H9 (cell line): ENCODE measurements around the gene TMEM184A. TPM values are rescaled to one million over a fixed set of nuclear protein-coding genes. Genes with fewer than 3 reads are reported as not detected.

ENCODE experiments used
- DNase-seq: peaks from one replicate; pipeline ENCODE4 v3.0.0-alpha.2; 2017
- H2AFZ ChIP-seq: one replicate; pipeline ENCODE4 v1.6.1; 2013; ENCODE audit warnings: mild to moderate bottlenecking, low read length, control low read depth, moderate library complexity
- H2AK5ac ChIP-seq: 2 replicates; pipeline ENCODE4 v1.6.1; 2013; ENCODE audit warnings: low read length, control low read depth, mixed read lengths; ENCODE audit not compliant: insufficient read length
- H2BK120ac ChIP-seq: one replicate; pipeline ENCODE4 v1.6.1; 2013; ENCODE audit warnings: low read depth, mild to moderate bottlenecking, low read length, control low read depth, inconsistent platforms; ENCODE audit not compliant: poor library complexity, severe bottlenecking
- H2BK12ac ChIP-seq: 2 replicates; pipeline ENCODE4 v1.6.1; 2013; ENCODE audit warnings: low read length, control low read depth, mixed read lengths, low read depth; ENCODE audit not compliant: insufficient read length
- H2BK15ac ChIP-seq: 2 replicates; pipeline ENCODE4 v1.6.1; 2013; ENCODE audit warnings: low read depth, low read length, control low read depth
- H2BK20ac ChIP-seq: one replicate; pipeline ENCODE4 v1.6.1; 2013; ENCODE audit warnings: low read depth, mild to moderate bottlenecking, low read length, control low read depth, inconsistent platforms; ENCODE audit not compliant: poor library complexity, severe bottlenecking
- H2BK5ac ChIP-seq: 2 replicates; pipeline ENCODE4 v1.6.1; 2013; ENCODE audit warnings: low read length, control low read depth, mixed read lengths; ENCODE audit not compliant: insufficient read length
- H3K14ac ChIP-seq: 2 replicates; pipeline ENCODE4 v1.6.1; 2013; ENCODE audit warnings: low read length, control low read depth; ENCODE audit not compliant: insufficient read depth
- H3K18ac ChIP-seq: 2 replicates; pipeline ENCODE4 v1.6.1; 2013; ENCODE audit warnings: low read depth, mild to moderate bottlenecking, mixed read lengths, low read length, control low read depth; ENCODE audit not compliant: insufficient read length
- H3K23ac ChIP-seq: 2 replicates; pipeline ENCODE4 v1.6.1; 2013; ENCODE audit warnings: low read length, control low read depth, mixed read lengths, low read depth; ENCODE audit not compliant: insufficient read length
- H3K23me2 ChIP-seq: 2 replicates; pipeline ENCODE4 v1.6.1; 2013; ENCODE audit warnings: low read depth, mild to moderate bottlenecking, mixed read lengths, low read length, control low read depth; ENCODE audit not compliant: insufficient read length, poor library complexity, severe bottlenecking
- H3K27ac ChIP-seq: 2 replicates; pipeline ENCODE4 v1.5.1; 2013; ENCODE audit warnings: low read length, control low read depth, mixed read lengths, low read depth; ENCODE audit not compliant: insufficient read length
- H3K27me3 ChIP-seq: 2 replicates; pipeline ENCODE4 v1.6.1; 2013; ENCODE audit warnings: low read length, control low read depth, inconsistent platforms; ENCODE audit not compliant: insufficient read depth
- H3K4ac ChIP-seq: 2 replicates; pipeline ENCODE4 v1.6.1; 2013; ENCODE audit warnings: low read depth, mild to moderate bottlenecking, control low read depth, inconsistent platforms, low read length, moderate library complexity
- H3K4me1 ChIP-seq: 2 replicates; pipeline ENCODE4 v1.6.1; 2013; ENCODE audit warnings: low read length, control low read depth, inconsistent platforms; ENCODE audit not compliant: insufficient read depth
- H3K4me2 ChIP-seq: 2 replicates; pipeline ENCODE4 v1.6.1; 2013; ENCODE audit warnings: low read length, control low read depth, mixed read lengths; ENCODE audit not compliant: insufficient read length, insufficient read depth
- H3K56ac ChIP-seq: 2 replicates; pipeline ENCODE4 v1.6.1; 2013; ENCODE audit warnings: low read depth, mild to moderate bottlenecking, mixed read lengths, low read length, control low read depth; ENCODE audit not compliant: insufficient read length
- H3K79me1 ChIP-seq: 2 replicates; pipeline ENCODE4 v1.6.1; 2013; ENCODE audit warnings: low read depth, mild to moderate bottlenecking, moderate library complexity, low read length, control low read depth, inconsistent platforms; ENCODE audit not compliant: insufficient read depth, poor library complexity, severe bottlenecking
- H3K79me2 ChIP-seq: 2 replicates; pipeline ENCODE4 v1.6.1; 2013; ENCODE audit warnings: low read length, control low read depth, inconsistent platforms; ENCODE audit not compliant: insufficient read depth
- H3K9ac ChIP-seq: 2 replicates; pipeline ENCODE4 v1.6.1; 2013; ENCODE audit warnings: low read length, control low read depth, mixed read lengths; ENCODE audit not compliant: insufficient read length; ENCODE audit errors: extremely low read depth
- H3K9me3 ChIP-seq: one replicate; pipeline ENCODE4 v1.6.1; 2013; ENCODE audit warnings: low read depth, low read length, inconsistent platforms; ENCODE audit not compliant: control insufficient read depth
- H3T11ph ChIP-seq: one replicate; pipeline ENCODE4 v1.6.1; 2013; ENCODE audit warnings: mild to moderate bottlenecking, low read length, control low read depth, inconsistent platforms
- H4K20me1 ChIP-seq: one replicate; pipeline ENCODE4 v1.6.1; 2013; ENCODE audit not compliant: control insufficient read depth, insufficient read length, insufficient read depth
- H4K5ac ChIP-seq: 2 replicates; pipeline ENCODE4 v1.6.1; 2013; ENCODE audit warnings: low read depth, mild to moderate bottlenecking, mixed read lengths, low read length, control low read depth; ENCODE audit not compliant: insufficient read length
- H4K8ac ChIP-seq: replicated peaks from 2 replicates; pipeline ENCODE4 v1.6.1; 2013; ENCODE audit warnings: low read length, control low read depth, mixed read lengths, low read depth; ENCODE audit not compliant: insufficient read length
- H4K91ac ChIP-seq: 2 replicates; pipeline ENCODE4 v1.6.1; 2013; ENCODE audit warnings: low read depth, mild to moderate bottlenecking, moderate library complexity, mixed read lengths, low read length, control low read depth; ENCODE audit not compliant: insufficient read length
- H3K27ac Mint-ChIP-seq, 3 experiments: 2 replicates in 2 of 3; 3 replicates in 1 of 3; pipeline ENCODE4 v1.8.0; 2020 to 2021; ENCODE audit warnings: mixed read lengths in 3 of 3, mild to moderate bottlenecking in 1 of 3, moderate library complexity in 1 of 3
- H3K27me3 Mint-ChIP-seq: 2 replicates; pipeline ENCODE4 v1.8.0; 2021; ENCODE audit warnings: low read depth, mild to moderate bottlenecking, moderate library complexity, mixed read lengths
- H3K36me3 Mint-ChIP-seq, 3 experiments: 2 replicates in 2 of 3; 3 replicates in 1 of 3; pipeline ENCODE4 v1.8.0; 2020 to 2021; ENCODE audit warnings: low read depth in 3 of 3, mixed read lengths in 3 of 3; ENCODE audit not compliant: insufficient read depth in 1 of 3
- H3K4me1 Mint-ChIP-seq, 2 experiments: 2 replicates each; pipeline ENCODE4 v1.8.0; 2020; ENCODE audit warnings: mixed read lengths in 2 of 2
- H3K4me3 Mint-ChIP-seq, 2 experiments: 2 replicates in 1 of 2; 3 replicates in 1 of 2; pipeline ENCODE4 v1.8.0; 2020 to 2021; ENCODE audit warnings: mild to moderate bottlenecking in 2 of 2, mixed read lengths in 2 of 2, moderate library complexity in 1 of 2
- H3K9me3 Mint-ChIP-seq, 2 experiments: 2 replicates in 1 of 2; 3 replicates in 1 of 2; pipeline ENCODE4 v1.8.0; 2020; ENCODE audit warnings: mild to moderate bottlenecking in 2 of 2, mixed read lengths in 2 of 2, moderate library complexity in 1 of 2
- WGBS: extraction: QIAGEN DNeasy Blood & Tissue Kit; methylation state at CpG from one replicate; pipeline ENCODE4 v1.1.7; 2013; ENCODE audit warnings: missing lambda C conversion rate, low lambda C conversion rate, mixed read lengths; ENCODE audit not compliant: insufficient read length; ENCODE audit errors: extremely low coverage; 5-methylcytosine and 5-hydroxymethylcytosine counted together
- total RNA-seq: library from RNA; stranded (reverse); gene quantifications from 2 replicates; pipeline ENCODE4 v1.2.1, GENCODE V29; 2021
- TF ChIP-seq, protein P1 (sequence below): fragments of 200-600 bp; sonication (generic); conservative IDR thresholded peaks from 3 replicates; pipeline ENCODE4 v1.8.0; 2021; ENCODE audit warnings: antibody characterized with exemption, mild to moderate bottlenecking

The TMEM184A gene
- total RNA-seq, 1 experiment from 2014 or later = 1.3 TPM

DNA sequence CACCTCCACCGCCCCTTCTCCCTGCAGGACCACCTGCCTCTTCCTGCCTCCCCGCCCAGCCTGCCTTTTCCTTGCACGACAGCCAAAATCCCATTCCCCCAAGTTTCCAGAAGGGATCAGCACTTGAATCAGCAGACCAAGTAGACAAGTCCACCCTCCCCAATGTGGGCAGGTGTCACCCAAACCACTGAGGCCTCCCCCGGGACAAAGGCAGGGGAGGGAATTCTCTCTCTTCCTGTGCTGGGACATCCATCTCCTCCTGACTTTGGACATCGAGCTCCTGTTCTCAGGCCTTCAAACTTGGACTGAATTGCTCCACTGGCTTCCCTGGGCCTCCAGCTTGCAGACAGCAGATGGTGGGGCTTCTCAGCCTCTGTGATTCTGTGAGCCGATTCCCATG is 35.4 kb upstream of the TMEM184A start:
- H4K5ac ChIP-seq = no peak overlapping the region
- H3K4me1 ChIP-seq = no peaks in the 10 kb centered on the region
- H3K9ac ChIP-seq = no peak overlapping the region
- no peaks in the 10 kb centered on the region for H3K27me3 ChIP-seq
- H3K56ac ChIP-seq = no peak overlapping the region
- no peak overlapping the region for H2BK15ac ChIP-seq
- H2BK20ac ChIP-seq = no peak overlapping the region
- WGBS = no CpG with 5 or more reads among the region's 6 CpGs
- no peaks in the 10 kb centered on the region for H3K79me2 ChIP-seq
- peaks cover 15 to 19% of the 10 kb centered on the region in 2 experiments for H3K4me1 Mint-ChIP-seq
- H4K20me1 ChIP-seq = no peaks in the 10 kb centered on the region
- peaks cover 2 to 16% (median 3%) of the 10 kb centered on the region in 3 experiments; a peak in 6 of 7 replicates for H3K36me3 Mint-ChIP-seq
- H4K91ac ChIP-seq = no peak overlapping the region
- no peaks in the 10 kb centered on the region for H3K79me1 ChIP-seq
- peak overlapping the region in 1 of 3 experiments; percentile 25; a peak in 1 of 7 replicates for H3K27ac Mint-ChIP-seq
- H3K4ac ChIP-seq = no peak overlapping the region
- TF ChIP-seq, protein P1, sequence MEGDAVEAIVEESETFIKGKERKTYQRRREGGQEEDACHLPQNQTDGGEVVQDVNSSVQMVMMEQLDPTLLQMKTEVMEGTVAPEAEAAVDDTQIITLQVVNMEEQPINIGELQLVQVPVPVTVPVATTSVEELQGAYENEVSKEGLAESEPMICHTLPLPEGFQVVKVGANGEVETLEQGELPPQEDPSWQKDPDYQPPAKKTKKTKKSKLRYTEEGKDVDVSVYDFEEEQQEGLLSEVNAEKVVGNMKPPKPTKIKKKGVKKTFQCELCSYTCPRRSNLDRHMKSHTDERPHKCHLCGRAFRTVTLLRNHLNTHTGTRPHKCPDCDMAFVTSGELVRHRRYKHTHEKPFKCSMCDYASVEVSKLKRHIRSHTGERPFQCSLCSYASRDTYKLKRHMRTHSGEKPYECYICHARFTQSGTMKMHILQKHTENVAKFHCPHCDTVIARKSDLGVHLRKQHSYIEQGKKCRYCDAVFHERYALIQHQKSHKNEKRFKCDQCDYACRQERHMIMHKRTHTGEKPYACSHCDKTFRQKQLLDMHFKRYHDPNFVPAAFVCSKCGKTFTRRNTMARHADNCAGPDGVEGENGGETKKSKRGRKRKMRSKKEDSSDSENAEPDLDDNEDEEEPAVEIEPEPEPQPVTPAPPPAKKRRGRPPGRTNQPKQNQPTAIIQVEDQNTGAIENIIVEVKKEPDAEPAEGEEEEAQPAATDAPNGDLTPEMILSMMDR = no peak
- H3K14ac ChIP-seq = no peak overlapping the region
- no peaks in the 10 kb centered on the region for H3K9me3 ChIP-seq
- no peaks in the 10 kb centered on the region for H3K23me2 ChIP-seq
- no peak overlapping the region for H3K4me2 ChIP-seq
- no peak overlapping the region for H2AK5ac ChIP-seq
- H4K8ac ChIP-seq = no peak overlapping the region
- H2BK120ac ChIP-seq = no peak overlapping the region
- DNase-seq = no peak
- no peak overlapping the region for H3T11ph ChIP-seq
- no peak overlapping the region for H2AFZ ChIP-seq
- H2BK5ac ChIP-seq = no peak overlapping the region
- no peak overlapping the region for H3K23ac ChIP-seq
- H3K27ac ChIP-seq = no peak overlapping the region
- H3K9me3 Mint-ChIP-seq = peaks cover 7 to 8% of the 10 kb centered on the region in 2 experiments; a peak in 3 of 5 replicates
- H2BK12ac ChIP-seq = no peak overlapping the region
- H3K4me3 Mint-ChIP-seq = no peak overlapping the region
- H3K27me3 Mint-ChIP-seq = peaks cover 22% of the 10 kb centered on the region
- H3K18ac ChIP-seq = no peak overlapping the region
